Measurements from ENCODE around the gene GATB. TPM values are rescaled to one million over a fixed set of nuclear protein-coding genes. Genes with fewer than 3 reads are reported as not detected.

The GATB gene
- total and polyA plus RNA-seq, 2 of the 4 experiments (the other 2 are of a cell fraction), result 18.7 to 20.3 TPM

DNA sequence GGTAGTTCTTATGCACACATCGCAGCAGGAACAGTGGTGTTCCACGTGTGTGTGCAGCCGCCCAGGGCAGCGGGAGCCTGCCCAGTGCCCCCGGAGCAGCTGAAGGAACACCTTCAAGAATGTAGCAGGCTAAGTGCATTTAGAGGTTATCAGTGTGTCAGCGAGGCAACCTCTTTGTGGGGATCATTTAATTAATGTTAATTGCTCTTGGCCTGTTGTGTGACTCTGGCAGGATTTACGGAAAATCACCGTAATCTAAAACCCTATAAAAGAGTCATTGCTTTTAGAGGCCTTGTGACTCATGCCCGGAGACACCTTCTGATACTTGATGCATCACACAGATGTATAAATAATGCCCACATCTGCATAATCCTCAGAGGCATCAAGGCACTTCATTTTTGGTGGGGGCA, 47.3 kb upstream of the GATB start:
- H4K20me1 ChIP-seq (ENCODE audit: insufficient read depth, low read length), result no peaks in the 10 kb centered on the region
- DNase-seq, result peak; percentile 31
- intact Hi-C loops (cut with micrococcal nuclease), result no loop called here
- no peaks in the 10 kb centered on the region for H3K27me3 ChIP-seq (ENCODE audit: control insufficient read depth, insufficient read depth, low read length)
- WGBS, 2 experiments (ENCODE audit: extremely low coverage in 2 of 2, insufficient read length in 1 of 2), result no CpG with 5 or more reads among the region's 9 CpGs
- peak overlapping the region in 1 of 2 experiments; percentile 27; a peak in 2 of 4 replicates for H4K8ac ChIP-seq (ENCODE audit: low read depth in 2 of 2, low read length in 2 of 2)
- ChIA-PET CTCF (interaction anchor here (0.7 kb wide), 1 partner anchor 562 kb away, joined by 3 read pairs; no protein-coding TSS in a partner anchor), POLR2A (ENCODE audit: unreplicated experiment) (no interaction called here)
- in situ Hi-C loops (cut with MboI; ENCODE audit: low sequenced_read_pairs), result no loop called here
- H3K27ac ChIP-seq (ENCODE audit: insufficient read depth, low read length), result no peak overlapping the region
- H2BK120ac ChIP-seq (ENCODE audit: low read depth, low read length), result peak overlapping the region; percentile 28; the same call in 1 of the 2 replicates
- no peaks in the 10 kb centered on the region for H3K36me3 ChIP-seq (ENCODE audit: control insufficient read depth, insufficient read depth, low read length)
- H2BK5ac ChIP-seq (ENCODE audit: low read depth, low read length, poor library complexity, severe bottlenecking), result no peak overlapping the region
- dilution Hi-C loops (cut with HindIII; ENCODE audit: low sequenced_read_pairs, unreplicated experiment), result no loop called here
- H3K4me3 ChIP-seq (ENCODE audit: insufficient read depth, low read depth, low read length), result no peak overlapping the region
- no peak overlapping the region for H2AK5ac ChIP-seq (ENCODE audit: low read depth, low read length)
- no peak overlapping the region for H3K56ac ChIP-seq (ENCODE audit: extremely low read depth, insufficient read depth, low read length)
- H3K4me2 ChIP-seq (ENCODE audit: low read depth, low read length), result no peak overlapping the region
- no peaks in the 10 kb centered on the region for H3K79me1 ChIP-seq (ENCODE audit: low read depth in 1 of 2, low read length in 2 of 2)
- no peak overlapping the region for H4K91ac ChIP-seq (ENCODE audit: insufficient read depth, low read depth, low read length)
- peak overlapping the region; percentile 69; the same call in 1 of the 2 replicates for H3K18ac ChIP-seq (ENCODE audit: low read depth, low read length)
- no TSS peak for BruUV-seq (replicated peaks)
- no peak overlapping the region for H3K23ac ChIP-seq (ENCODE audit: low read depth, low read length)
- H3K4ac ChIP-seq (ENCODE audit: low read depth, low read length), result peak overlapping the region; percentile 8; the same call in 1 of the 2 replicates
- ATAC-seq (ENCODE audit: low read depth), result no peak
- no peak overlapping the region for H3K14ac ChIP-seq (replicated peaks; ENCODE audit: low read depth, low read length)
- TF ChIP-seq, protein P1, sequence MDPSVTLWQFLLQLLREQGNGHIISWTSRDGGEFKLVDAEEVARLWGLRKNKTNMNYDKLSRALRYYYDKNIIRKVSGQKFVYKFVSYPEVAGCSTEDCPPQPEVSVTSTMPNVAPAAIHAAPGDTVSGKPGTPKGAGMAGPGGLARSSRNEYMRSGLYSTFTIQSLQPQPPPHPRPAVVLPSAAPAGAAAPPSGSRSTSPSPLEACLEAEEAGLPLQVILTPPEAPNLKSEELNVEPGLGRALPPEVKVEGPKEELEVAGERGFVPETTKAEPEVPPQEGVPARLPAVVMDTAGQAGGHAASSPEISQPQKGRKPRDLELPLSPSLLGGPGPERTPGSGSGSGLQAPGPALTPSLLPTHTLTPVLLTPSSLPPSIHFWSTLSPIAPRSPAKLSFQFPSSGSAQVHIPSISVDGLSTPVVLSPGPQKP (IDR thresholded peaks at IDR 0.05; ENCODE audit: borderline replicate concordance, low read depth, low read length), result no peak
- TF ChIP-seq MAFK (IDR thresholded peaks at IDR 0.05; ENCODE audit: low read depth, low read length) (no peak), RCOR1 (IDR thresholded peaks at IDR 0.05; ENCODE audit: insufficient replicate concordance, low read length) (no peak), FOS (IDR thresholded peaks at IDR 0.05; ENCODE audit: low read depth, low read length) (no peak), SMC3 (IDR thresholded peaks at IDR 0.05; ENCODE audit: low read depth, low read length) (no peak), MAZ (IDR thresholded peaks at IDR 0.05; ENCODE audit: borderline replicate concordance, low read depth, low read length) (no peak), RFX5 (IDR thresholded peaks at IDR 0.05; ENCODE audit: low read depth, low read length) (no peak), MXI1 (IDR thresholded peaks at IDR 0.05; ENCODE audit: borderline replicate concordance, low read depth, low read length) (no peak), POLR2A (IDR thresholded peaks at IDR 0.05; ENCODE audit: low read depth, low read length) (no peak), CEBPB (IDR thresholded peaks at IDR 0.05; ENCODE audit: low read depth, low read length) (no peak), NFE2L2 (IDR thresholded peaks at IDR 0.05; ENCODE audit: low read depth, low read length) (no peak), BHLHE40 (IDR thresholded peaks at IDR 0.05; ENCODE audit: low read depth, low read length) (no peak), RAD21 (IDR thresholded peaks at IDR 0.05; ENCODE audit: low read length) (no peak), CHD1 (IDR thresholded peaks at IDR 0.05; ENCODE audit: low read depth, low read length) (no peak)
- TF ChIP-seq, protein P2, sequence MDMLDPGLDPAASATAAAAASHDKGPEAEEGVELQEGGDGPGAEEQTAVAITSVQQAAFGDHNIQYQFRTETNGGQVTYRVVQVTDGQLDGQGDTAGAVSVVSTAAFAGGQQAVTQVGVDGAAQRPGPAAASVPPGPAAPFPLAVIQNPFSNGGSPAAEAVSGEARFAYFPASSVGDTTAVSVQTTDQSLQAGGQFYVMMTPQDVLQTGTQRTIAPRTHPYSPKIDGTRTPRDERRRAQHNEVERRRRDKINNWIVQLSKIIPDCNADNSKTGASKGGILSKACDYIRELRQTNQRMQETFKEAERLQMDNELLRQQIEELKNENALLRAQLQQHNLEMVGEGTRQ (IDR thresholded peaks at IDR 0.05; ENCODE audit: low read depth, low read length), result no peak
- TF ChIP-seq, protein P3, sequence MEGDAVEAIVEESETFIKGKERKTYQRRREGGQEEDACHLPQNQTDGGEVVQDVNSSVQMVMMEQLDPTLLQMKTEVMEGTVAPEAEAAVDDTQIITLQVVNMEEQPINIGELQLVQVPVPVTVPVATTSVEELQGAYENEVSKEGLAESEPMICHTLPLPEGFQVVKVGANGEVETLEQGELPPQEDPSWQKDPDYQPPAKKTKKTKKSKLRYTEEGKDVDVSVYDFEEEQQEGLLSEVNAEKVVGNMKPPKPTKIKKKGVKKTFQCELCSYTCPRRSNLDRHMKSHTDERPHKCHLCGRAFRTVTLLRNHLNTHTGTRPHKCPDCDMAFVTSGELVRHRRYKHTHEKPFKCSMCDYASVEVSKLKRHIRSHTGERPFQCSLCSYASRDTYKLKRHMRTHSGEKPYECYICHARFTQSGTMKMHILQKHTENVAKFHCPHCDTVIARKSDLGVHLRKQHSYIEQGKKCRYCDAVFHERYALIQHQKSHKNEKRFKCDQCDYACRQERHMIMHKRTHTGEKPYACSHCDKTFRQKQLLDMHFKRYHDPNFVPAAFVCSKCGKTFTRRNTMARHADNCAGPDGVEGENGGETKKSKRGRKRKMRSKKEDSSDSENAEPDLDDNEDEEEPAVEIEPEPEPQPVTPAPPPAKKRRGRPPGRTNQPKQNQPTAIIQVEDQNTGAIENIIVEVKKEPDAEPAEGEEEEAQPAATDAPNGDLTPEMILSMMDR (conservative IDR thresholded peaks at IDR 0.05; ENCODE audit: low read depth, low read length), result no peak
- peaks cover 4% of the 10 kb centered on the region for H3K9me1 ChIP-seq (ENCODE audit: insufficient read depth, low read length)
- H3K4me1 ChIP-seq (ENCODE audit: control insufficient read depth, insufficient read depth, low read length), result peaks cover 10% of the 10 kb centered on the region
- no peak overlapping the region for H3K9ac ChIP-seq (ENCODE audit: low read depth, low read length)
- H2AK9ac ChIP-seq (replicated peaks; ENCODE audit: low read depth, low read length, poor library complexity), result no peak overlapping the region
- H3K9me3 ChIP-seq (ENCODE audit: control insufficient read depth, insufficient read depth, low read length), result peaks cover 5% of the 10 kb centered on the region
- no peak overlapping the region; the same call in 1 of the 2 replicates for H2BK20ac ChIP-seq (ENCODE audit: low read depth, low read length)
- H4K5ac ChIP-seq (ENCODE audit: low read depth, low read length), result peak overlapping the region; percentile 23; the same call in 1 of the 2 replicates
- H2BK15ac ChIP-seq (ENCODE audit: low read depth, low read length), result peak overlapping the region; percentile 48; the same call in 1 of the 3 replicates
- H2AFZ ChIP-seq (replicated peaks; ENCODE audit: low read length, poor library complexity), result no peak overlapping the region

All from IMR-90 (cell line).